Measurements from ENCODE around the gene GNAI2.

The GNAI2 gene

GRCh38 chr3:50299929-50300680 is 64.1 kb downstream of the GNAI2 start:
- DNase-seq: no peak

- DNase-seq: no peak
Measured at GRCh38 chr3:50300681-50301254, 64.8 kb downstream of the GNAI2 start.

- DNase-seq: no peak
Measured at GRCh38 chr3:50302095-50303012, 66.3 kb downstream of the GNAI2 start.

GRCh38 chr3:50303013-50303815 is 67.2 kb downstream of the GNAI2 start, which contains the start of gene HYAL1:
TSS of gene HYAL1 (minus strand) at chr3:50303574. CDS start at chr3:50302956, 618 bp downstream.
- no peak for DNase-seq

GRCh38 chr3:50304601-50305000 is 68.6 kb downstream of the GNAI2 start:
- DNase-seq: no peak

Measured in NCI-H526 (cell line).